SIG-M5 treated with dmso at 0.1 percent for 504 hours (cell line): ENCODE data around the gene KRTAP17-1.
"Not testable (repeated sequence)": the region's sequence is repeated elsewhere in the genome, so short reads cannot be mapped to it uniquely, and the experiment has no call there.

Experiments used
- DNase-seq: peaks from one replicate; lab custom pipeline; 2025; ENCODE audit not compliant: unreplicated experiment; lab: John Stamatoyannopoulos, UW

KRTAP17-1 gene

GRCh38 chr17:41315204-41315794 lies at the start of gene KRTAP17-1:
TSS of gene KRTAP17-1 (minus strand) at chr17:41315710. CDS start at chr17:41315650, 60 bp downstream.
- DNase-seq: no peak

GRCh38 chr17:41363881-41364280 lies 48.4 kb upstream of the KRTAP17-1 start:
- no peak for DNase-seq

GRCh38 chr17:41360296-41360995 lies 44.9 kb upstream of the KRTAP17-1 start:
- DNase-seq: no peak

GRCh38 chr17:41354536-41354935 lies 39.0 kb upstream of the KRTAP17-1 start:
- peak; percentile 74 for DNase-seq

GRCh38 chr17:41352597-41353366 lies 37.3 kb upstream of the KRTAP17-1 start:
- no peak for DNase-seq

- DNase-seq: no peak
Observed at GRCh38 chr17:41351177-41351576, 35.7 kb upstream of the KRTAP17-1 start.

- DNase-seq: not testable (repeated sequence)
Observed at GRCh38 chr17:41350381-41350878, 34.9 kb upstream of the KRTAP17-1 start, which contains the start of gene KRT33A. TSS of gene KRT33A (minus strand) at chr17:41350828. CDS start at chr17:41350767, 61 bp downstream.

GRCh38 chr17:41347869-41348760 lies 32.6 kb upstream of the KRTAP17-1 start:
- no peak for DNase-seq

GRCh38 chr17:41346421-41346820 lies 30.9 kb upstream of the KRTAP17-1 start:
- DNase-seq: not testable (repeated sequence)

GRCh38 chr17:41345992-41346391 lies 30.5 kb upstream of the KRTAP17-1 start:
- no peak for DNase-seq

GRCh38 chr17:41343029-41343428 lies 27.5 kb upstream of the KRTAP17-1 start:
- DNase-seq: no peak

GRCh38 chr17:41340934-41341861 lies 25.7 kb upstream of the KRTAP17-1 start:
- DNase-seq: no peak

GRCh38 chr17:41340494-41340893 lies 25.0 kb upstream of the KRTAP17-1 start:
- no peak for DNase-seq

- no peak for DNase-seq
Observed at GRCh38 chr17:41339571-41340172, 24.2 kb upstream of the KRTAP17-1 start.

GRCh38 chr17:41338961-41339485 lies 23.5 kb upstream of the KRTAP17-1 start:
- DNase-seq: no peak

GRCh38 chr17:41335747-41336146 lies 20.2 kb upstream of the KRTAP17-1 start:
- no peak for DNase-seq

GRCh38 chr17:41334385-41335305 lies 19.1 kb upstream of the KRTAP17-1 start:
- DNase-seq: no peak

GRCh38 chr17:41333836-41334235 lies 18.3 kb upstream of the KRTAP17-1 start:
- no peak for DNase-seq
